Chondrocyte (in vitro differentiated cells): Measurements from ENCODE around the gene AKAP7. TPM values are rescaled to one million over a fixed set of nuclear protein-coding genes. Genes with fewer than 3 reads are reported as not detected.

Experiments used
- DNase-seq: peaks from one replicate; pipeline ENCODE4 v3.0.0; 2021; ENCODE audit warnings: mixed read lengths, low spot score
- H3K27ac Mint-ChIP-seq: one replicate; pipeline ENCODE4 v1.8.0; 2021; ENCODE audit warnings: mild to moderate bottlenecking, moderate library complexity, mixed read lengths; ENCODE audit not compliant: unreplicated experiment
- H3K27me3 Mint-ChIP-seq: 2 replicates; pipeline ENCODE4 v1.8.0; 2021; ENCODE audit warnings: low read depth, mixed read lengths
- H3K36me3 Mint-ChIP-seq: 2 replicates; pipeline ENCODE4 v1.8.0; 2021; ENCODE audit warnings: low read depth, mixed read lengths
- H3K4me1 Mint-ChIP-seq: 2 replicates; pipeline ENCODE4 v1.8.0; 2021; ENCODE audit warnings: low read depth, mild to moderate bottlenecking, mixed read lengths
- H3K4me3 Mint-ChIP-seq: one replicate; pipeline ENCODE4 v1.8.0; 2021; ENCODE audit warnings: mild to moderate bottlenecking, moderate library complexity, mixed read lengths; ENCODE audit not compliant: unreplicated experiment
- H3K9me3 Mint-ChIP-seq: 2 replicates; pipeline ENCODE4 v1.8.0; 2021; ENCODE audit warnings: low read depth, mixed read lengths
- CTCF ChIP-seq: fragments of 200-600 bp; sonication (generic); IDR thresholded peaks from 2 replicates; pipeline ENCODE4 v1.5.0; 2021; ENCODE audit warnings: antibody characterized with exemption, mild to moderate bottlenecking, moderate library complexity
- total RNA-seq: library from RNA; stranded (reverse); gene quantifications from 3 replicates; pipeline ENCODE4 v1.2.1, GENCODE V29; 2021

AKAP7 gene
- total RNA-seq, 1 donor from 2014 or later, result 5.0 TPM

GRCh38 chr6:131134220-131134979 lies 867 bp upstream of the AKAP7 start:
- H3K36me3 Mint-ChIP-seq, result no peaks in the 10 kb centered on the region
- H3K4me3 Mint-ChIP-seq, result peak overlapping the region; percentile 79
- no peaks in the 10 kb centered on the region for H3K27me3 Mint-ChIP-seq
- TF ChIP-seq CTCF, result no peak
- peaks cover 17% of the 10 kb centered on the region for H3K4me1 Mint-ChIP-seq
- no peaks in the 10 kb centered on the region for H3K9me3 Mint-ChIP-seq
- peak overlapping the region; percentile 88 for H3K27ac Mint-ChIP-seq
- DNase-seq, result no peak

GRCh38 chr6:131134980-131135243 lies 355 bp upstream of the AKAP7 start:
- Mint-ChIP-seq H3K27ac (peak overlapping the region; percentile 88), H3K9me3 (no peaks in the 10 kb centered on the region), H3K36me3 (peaks cover 2% of the 10 kb centered on the region), H3K4me1 (peaks cover 17% of the 10 kb centered on the region), H3K4me3 (peak overlapping the region; percentile 79), H3K27me3 (no peaks in the 10 kb centered on the region)
- TF ChIP-seq CTCF, result no peak
- no peak for DNase-seq

- H3K4me3 Mint-ChIP-seq, result peak overlapping the region; percentile 87
- no peaks in the 10 kb centered on the region for H3K9me3 Mint-ChIP-seq
- peak overlapping the region; percentile 94 for H3K27ac Mint-ChIP-seq
- no peak for TF ChIP-seq CTCF
- peaks cover 2% of the 10 kb centered on the region for H3K36me3 Mint-ChIP-seq
- no peak for DNase-seq
- peaks cover 21% of the 10 kb centered on the region for H3K4me1 Mint-ChIP-seq
- H3K27me3 Mint-ChIP-seq, result no peaks in the 10 kb centered on the region
Observed at GRCh38 chr6:131136021-131136786, 937 bp downstream of the AKAP7 start.

- H3K36me3 Mint-ChIP-seq, result peaks cover 2% of the 10 kb centered on the region
- H3K4me1 Mint-ChIP-seq, result peaks cover 17% of the 10 kb centered on the region
- no peak overlapping the region for H3K4me3 Mint-ChIP-seq
- no peaks in the 10 kb centered on the region for H3K9me3 Mint-ChIP-seq
- DNase-seq, result no peak
- TF ChIP-seq CTCF, result no peak
- no peaks in the 10 kb centered on the region for H3K27me3 Mint-ChIP-seq
- H3K27ac Mint-ChIP-seq, result no peak overlapping the region
Observed at GRCh38 chr6:131139599-131139998, 4.3 kb downstream of the AKAP7 start.

GRCh38 chr6:131143319-131143718 lies 8.1 kb downstream of the AKAP7 start:
- H3K36me3 Mint-ChIP-seq, result peaks cover 6% of the 10 kb centered on the region
- no peak overlapping the region for H3K27ac Mint-ChIP-seq
- peaks cover 4% of the 10 kb centered on the region for H3K4me1 Mint-ChIP-seq
- no peaks in the 10 kb centered on the region for H3K27me3 Mint-ChIP-seq
- H3K4me3 Mint-ChIP-seq, result no peak overlapping the region
- no peak for TF ChIP-seq CTCF
- no peak for DNase-seq
- H3K9me3 Mint-ChIP-seq, result no peaks in the 10 kb centered on the region
